HG02763 (cell line): ENCODE measurements around the gene DNAH14.

Experiments
- ATAC-seq: cut with Tn5 transposase; IDR thresholded peaks from one replicate; pipeline ENCODE4 v1.9.1; 2021; ENCODE audit warnings: mild to moderate bottlenecking, moderate library complexity; ENCODE audit not compliant: unreplicated experiment

The DNAH14 gene

GRCh38 chr1:225423518-225423855, 494.0 kb downstream of the DNAH14 start:
- no peak for ATAC-seq

DNA sequence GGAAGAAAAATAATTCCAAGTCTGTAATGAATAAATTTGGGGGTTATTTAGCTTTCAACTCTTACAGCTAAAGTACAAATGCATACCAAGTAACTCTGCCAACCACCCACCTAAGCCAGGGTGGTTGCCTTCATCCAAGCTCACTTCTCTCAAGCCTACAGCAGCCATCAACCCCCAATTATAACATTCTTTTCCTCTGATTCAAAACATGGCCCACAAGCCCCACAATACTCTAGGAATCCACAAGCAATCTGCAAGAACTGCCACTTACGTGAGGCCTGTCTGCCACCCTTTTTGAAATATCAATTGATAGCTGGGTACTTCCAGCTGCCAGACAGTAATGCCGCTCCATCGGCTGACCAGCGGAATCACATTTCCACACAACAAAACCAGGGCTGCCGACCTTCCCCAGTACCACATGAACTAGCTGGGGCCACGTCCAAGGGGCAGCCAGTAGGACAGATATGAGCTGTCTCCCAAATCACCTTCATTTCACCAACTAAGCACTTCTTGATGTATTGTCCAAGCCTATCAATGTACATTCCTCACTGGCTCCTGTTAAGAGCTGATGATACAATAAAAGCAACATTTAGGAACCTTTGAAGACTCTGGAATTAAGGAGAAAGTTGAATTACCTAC, 495.2 kb downstream of the DNAH14 start:
- no peak for ATAC-seq

DNA sequence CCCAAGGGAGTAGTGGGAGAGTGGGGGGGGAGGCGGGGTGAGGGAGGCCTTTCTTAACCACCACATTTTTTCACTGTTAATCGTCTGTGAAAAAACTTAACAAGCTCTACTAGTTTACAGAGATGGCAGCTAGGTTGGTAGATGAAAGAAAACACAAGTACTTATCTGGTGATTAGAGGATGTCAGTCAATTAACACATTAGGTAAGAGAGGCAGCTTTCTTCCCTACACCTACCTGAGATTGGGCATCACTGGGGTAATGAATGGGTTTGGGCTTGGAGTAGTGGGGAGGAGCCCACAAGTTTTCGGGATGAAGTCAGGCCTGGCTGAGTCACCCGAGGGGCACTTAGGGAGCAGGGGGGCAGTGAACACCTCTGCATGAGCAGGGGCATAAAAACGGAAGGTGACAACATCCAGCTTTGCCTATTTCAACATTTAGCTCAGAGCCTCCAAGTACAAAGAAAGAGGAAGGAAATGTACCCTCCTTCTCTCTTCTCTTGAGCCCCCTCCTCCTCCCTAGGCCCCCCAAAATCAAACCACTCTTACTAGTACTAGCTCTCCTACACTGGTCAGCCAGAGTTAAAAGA, 495.8 kb downstream of the DNAH14 start:
- no peak for ATAC-seq

DNA sequence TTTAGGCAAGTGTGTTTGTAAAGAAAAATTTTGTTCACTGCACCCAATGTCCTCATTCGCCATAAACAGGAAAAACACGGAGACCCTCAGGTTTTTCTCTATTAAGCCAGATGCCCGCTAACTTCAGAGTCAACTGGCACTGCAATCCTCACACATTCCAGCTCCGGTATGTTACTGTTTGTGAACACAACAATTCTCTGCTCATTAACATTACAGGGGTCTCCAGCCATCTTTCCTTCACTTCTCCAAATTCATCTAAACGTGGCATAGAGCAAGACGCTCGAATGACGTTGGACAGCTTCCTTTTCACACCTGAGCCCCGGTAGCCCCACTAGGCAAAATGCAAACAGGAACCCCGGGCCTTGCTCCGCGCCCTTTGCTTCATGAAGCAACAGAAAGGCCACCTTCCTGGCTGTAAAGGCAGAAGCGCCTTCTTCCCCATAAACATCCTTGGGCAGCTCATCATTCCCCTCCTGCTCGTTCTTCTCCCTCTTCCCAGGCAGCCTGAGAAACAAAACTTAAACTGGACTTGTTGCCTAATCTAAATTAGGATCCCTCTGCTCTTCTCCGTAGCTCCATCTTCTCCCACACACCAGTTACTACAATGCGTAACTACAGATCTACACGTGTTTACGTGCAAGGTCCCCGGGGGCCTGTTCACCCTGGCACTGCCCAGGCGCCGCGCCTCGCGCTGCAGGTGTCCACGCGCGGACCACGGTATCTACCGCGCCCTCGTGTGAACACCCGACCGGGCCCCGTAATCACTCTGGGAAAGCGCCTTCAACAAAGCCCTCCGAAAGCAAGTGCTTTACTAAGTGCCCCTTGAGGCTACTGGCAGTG, 497.1 kb downstream of the DNAH14 start:
- no peak for ATAC-seq

- peak; percentile 38 for ATAC-seq
These were observed 498.0 kb downstream of the DNAH14 start, which contains the start of gene LBR for GRCh38 chr1:225427235-225428067. Gene LBR (minus strand): TSS chr1:225428038. CDS start chr1:225424075, 3,963 bp downstream.

DNA sequence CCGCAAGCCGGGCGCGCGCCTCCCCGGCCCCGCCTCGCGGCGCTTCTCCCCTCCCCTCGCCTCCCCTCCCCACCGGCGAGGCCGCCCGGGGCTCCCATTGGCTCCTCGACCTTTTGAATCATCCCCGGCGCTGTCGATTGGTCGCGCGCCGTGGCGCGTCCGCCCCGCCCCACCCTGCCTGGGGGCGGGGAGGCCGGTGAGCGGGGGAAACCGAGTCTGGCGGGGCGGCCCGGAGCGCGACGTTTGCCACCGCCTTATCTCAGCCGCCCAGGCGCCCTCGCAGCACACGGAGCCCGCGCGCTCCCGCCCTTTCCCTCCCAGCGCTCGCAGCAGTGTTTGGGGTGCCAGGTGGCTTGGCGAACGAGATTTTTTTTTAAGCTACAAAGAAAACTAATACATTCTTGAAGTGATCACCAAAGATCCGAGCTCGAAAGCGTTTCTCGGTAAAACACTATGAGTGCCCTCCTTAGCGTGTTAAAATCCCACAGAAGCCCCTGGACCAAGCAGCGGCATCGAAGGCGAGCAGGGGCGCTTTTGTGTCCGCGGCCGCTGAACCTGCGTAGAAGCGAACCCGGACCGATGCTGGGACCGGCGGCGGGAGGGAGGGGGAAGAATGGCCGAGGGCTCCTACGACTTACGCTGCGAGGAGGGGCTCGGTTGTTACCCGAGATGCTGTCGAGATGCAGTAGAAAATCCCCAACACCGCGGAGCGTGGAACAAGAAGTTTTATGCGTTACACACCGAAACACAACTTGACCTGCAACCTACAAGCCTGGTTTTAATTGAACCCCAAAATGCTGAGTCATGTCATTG, 498.8 kb downstream of the DNAH14 start:
- peak; percentile 88 for ATAC-seq

- peak; percentile 0 for ATAC-seq
These were observed 499.5 kb downstream of the DNAH14 start for GRCh38 chr1:225428881-225429455.

- no peak for ATAC-seq
These were observed 500.8 kb downstream of the DNAH14 start for GRCh38 chr1:225430301-225430700.

DNA sequence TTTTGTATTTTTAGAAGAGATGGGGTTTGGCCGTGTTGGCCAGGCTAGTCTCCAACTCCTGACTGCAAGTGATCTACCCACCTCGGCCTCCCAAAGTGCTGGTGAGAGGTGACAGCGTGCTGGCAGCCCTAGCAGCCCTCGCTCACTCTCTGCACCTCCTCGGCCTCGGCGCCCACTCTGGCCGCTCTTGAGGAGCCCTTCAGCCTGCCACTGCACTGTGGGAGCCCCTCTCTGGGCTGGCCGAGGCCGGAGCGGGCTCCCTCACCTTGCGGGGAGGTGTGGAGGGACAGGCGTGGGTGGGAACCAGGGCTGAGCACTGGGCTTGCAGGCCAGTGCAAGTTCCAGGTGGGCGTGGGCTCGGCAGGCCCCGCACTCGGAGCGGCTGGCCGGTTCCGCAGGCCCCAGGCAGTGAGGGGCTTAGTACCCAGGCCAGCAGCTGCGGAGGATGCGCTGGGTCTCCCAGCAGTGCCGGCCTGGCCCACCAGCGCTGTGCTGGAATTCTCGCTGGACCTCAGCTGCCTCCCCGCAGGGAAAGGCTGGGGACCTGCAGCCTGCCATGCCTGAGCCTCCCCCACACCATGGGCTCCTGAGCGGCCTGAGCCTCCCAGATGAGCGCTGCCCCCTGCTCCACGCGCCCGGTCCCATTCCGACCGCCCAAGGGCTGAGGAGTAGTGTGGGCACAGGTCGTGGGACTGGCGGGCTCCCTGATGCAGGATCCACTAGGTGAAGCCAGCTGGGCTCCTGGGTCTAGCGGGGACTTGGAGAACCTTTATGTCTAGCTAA, 501.8 kb downstream of the DNAH14 start:
- ATAC-seq, result no peak

GRCh38 chr1:225434046-225434445, 504.6 kb downstream of the DNAH14 start:
- ATAC-seq, result no peak

DNA sequence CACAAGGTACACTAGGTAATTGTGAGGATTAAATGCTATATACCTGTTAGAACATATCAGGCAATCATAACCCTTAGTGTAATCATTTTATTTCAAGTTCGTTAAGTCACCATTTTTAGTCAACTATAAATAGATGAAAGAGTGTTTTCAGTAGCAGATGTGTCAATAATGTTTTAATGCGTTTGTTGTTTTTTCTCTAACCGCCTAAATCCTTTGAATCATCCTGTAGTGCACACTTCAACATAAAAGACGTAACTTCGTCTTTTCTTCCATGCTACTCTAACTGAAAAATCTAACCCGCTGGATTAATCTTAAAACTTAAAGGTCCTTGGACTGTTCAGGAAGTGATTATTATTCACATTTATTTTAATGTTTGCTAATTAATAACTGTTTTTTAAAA, 505.6 kb downstream of the DNAH14 start:
- ATAC-seq, result no peak

- ATAC-seq, result peak; percentile 16
These were observed 506.0 kb downstream of the DNAH14 start for GRCh38 chr1:225435487-225435886.

- ATAC-seq, result peak; percentile 60
These were observed 506.5 kb downstream of the DNAH14 start for GRCh38 chr1:225435957-225436392.

- ATAC-seq, result no peak
These were observed 508.4 kb downstream of the DNAH14 start for GRCh38 chr1:225437710-225438437.

GRCh38 chr1:225440380-225441221, 511.1 kb downstream of the DNAH14 start:
- ATAC-seq, result no peak

DNA sequence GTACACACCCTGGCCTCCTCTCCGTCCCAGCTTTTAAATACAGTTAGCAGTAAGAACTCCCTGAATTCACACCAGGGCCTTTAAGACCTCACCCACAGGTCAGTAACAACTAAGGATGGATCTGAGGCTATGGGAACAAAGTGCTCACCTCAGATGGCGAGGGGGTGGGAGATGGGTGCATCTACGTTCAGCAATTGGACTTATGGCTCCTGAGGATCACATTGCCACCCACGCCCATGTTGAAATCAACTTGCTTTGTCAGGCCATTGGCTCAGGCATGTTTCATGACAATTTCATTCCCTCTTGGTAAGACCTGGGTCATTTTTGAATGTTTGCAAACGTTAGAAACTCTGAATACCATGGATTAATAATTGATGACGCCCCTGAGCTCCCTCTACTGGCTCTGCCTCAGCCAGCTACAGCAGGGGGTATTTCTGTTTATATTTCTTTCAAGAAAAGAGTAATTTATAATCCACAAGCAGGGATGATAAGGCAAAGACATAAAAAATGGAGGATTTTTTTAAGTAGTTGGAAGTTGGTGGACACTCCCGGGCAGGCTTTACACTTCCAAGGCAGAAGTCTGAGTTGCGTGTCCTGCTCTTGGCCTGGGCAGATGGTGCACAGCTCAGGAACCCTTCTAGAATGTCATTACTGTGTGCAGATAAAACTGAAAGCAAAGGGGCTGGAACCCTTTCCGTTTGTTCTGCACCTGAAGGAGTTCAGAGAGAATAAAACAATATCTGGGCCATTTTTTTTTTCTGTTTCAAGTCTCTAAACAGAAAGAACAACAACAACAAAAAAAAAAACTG, 512.0 kb downstream of the DNAH14 start:
- ATAC-seq, result peak; percentile 40

- ATAC-seq, result no peak
These were observed 512.6 kb downstream of the DNAH14 start for GRCh38 chr1:225442123-225442505.
